Loucy (cell line): ENCODE data around the gene ADGRG7.
A peak's percentile ranks its signal among the peaks of the same experiment; 100 is the strongest.

Source experiments
- H2AFZ ChIP-seq: fragments of 200-600 bp; sonication (generic); 2 replicates; pipeline ENCODE4 v1.6.0; 2016; ENCODE audit warnings: antibody characterized with exemption, mild to moderate bottlenecking, low read length, moderate library complexity
- H3F3A ChIP-seq: fragments of 200-600 bp; 2 replicates; pipeline ENCODE4 v1.6.0; 2016; ENCODE audit warnings: antibody characterized with exemption, low read depth, mild to moderate bottlenecking
- H3K27me3 ChIP-seq: fragments of 200-600 bp; sonication (generic); 2 replicates; pipeline ENCODE4 v1.6.1; 2014; ENCODE audit warnings: low read length, mild to moderate bottlenecking; ENCODE audit not compliant: insufficient read depth, poor library complexity, severe bottlenecking
- H3K36me3 ChIP-seq: fragments of 200-600 bp; sonication (generic); 2 replicates; pipeline ENCODE4 v1.6.1; 2016; ENCODE audit warnings: low read length; ENCODE audit not compliant: insufficient read depth
- H3K4me1 ChIP-seq: fragments of 200-600 bp; sonication (generic); 2 replicates; pipeline ENCODE4 v1.5.1; 2014; ENCODE audit warnings: low read length, mild to moderate bottlenecking; ENCODE audit not compliant: insufficient read depth, poor library complexity, severe bottlenecking
- H3K4me2 ChIP-seq: fragments of 200-600 bp; sonication (generic); 2 replicates; pipeline ENCODE4 v1.6.0; 2014; ENCODE audit warnings: antibody characterized with exemption, low read length, low read depth, mild to moderate bottlenecking; ENCODE audit not compliant: poor library complexity, severe bottlenecking
- H3K4me3 ChIP-seq: fragments of 200-600 bp; sonication (generic); 2 replicates; pipeline ENCODE4 v1.5.1; 2014; ENCODE audit warnings: low read length, mild to moderate bottlenecking, mixed read lengths; ENCODE audit not compliant: poor library complexity, severe bottlenecking
- H3K79me2 ChIP-seq: fragments of 200-600 bp; sonication (generic); 2 replicates; pipeline ENCODE4 v1.6.1; 2014; ENCODE audit warnings: low read length; ENCODE audit not compliant: insufficient read depth
- H3K9ac ChIP-seq: fragments of 200-600 bp; sonication (generic); 2 replicates; pipeline ENCODE4 v1.6.0; 2014; ENCODE audit warnings: mild to moderate bottlenecking, low read depth, low read length, moderate library complexity; ENCODE audit not compliant: poor library complexity, severe bottlenecking
- H3K9me2 ChIP-seq: fragments of 200-600 bp; sonication (generic); replicated peaks from 2 replicates; pipeline ENCODE4 v1.6.1; 2016; ENCODE audit warnings: low read depth, low read length, mixed read lengths
- H3K9me3 ChIP-seq: fragments of 200-600 bp; sonication (generic); 2 replicates; pipeline ENCODE4 v1.6.1; 2014; ENCODE audit warnings: mild to moderate bottlenecking, antibody characterized with exemption, low read length, low read depth; ENCODE audit not compliant: insufficient read depth
- H4K20me1 ChIP-seq: fragments of 200-600 bp; sonication (generic); 2 replicates; pipeline ENCODE4 v1.6.0; 2014; ENCODE audit warnings: antibody characterized with exemption, low read length, mild to moderate bottlenecking; ENCODE audit not compliant: insufficient read depth, poor library complexity, severe bottlenecking
- CTCF ChIP-seq: fragments of 200-600 bp; sonication (generic); conservative IDR thresholded peaks from 2 replicates; pipeline ENCODE4 v1.5.1; 2014; ENCODE audit warnings: mild to moderate bottlenecking, antibody characterized with exemption, low read length
- EZH2phosphoT487 ChIP-seq: fragments of 200-600 bp; IDR thresholded peaks from 2 replicates; pipeline ENCODE4 v1.6.1; 2018; ENCODE audit warnings: antibody characterized with exemption, mild to moderate bottlenecking, moderate library complexity, borderline replicate concordance

ADGRG7 gene

GRCh38 chr3:100611221-100611620 is 1.8 kb downstream of the ADGRG7 start:
- no peaks in the 10 kb centered on the region for H3F3A ChIP-seq
- H2AFZ ChIP-seq, result no peak overlapping the region

GRCh38 chr3:100613721-100614390 is 4.5 kb downstream of the ADGRG7 start:
- H3F3A ChIP-seq, result no peaks in the 10 kb centered on the region
- H3K36me3 ChIP-seq, result no peaks in the 10 kb centered on the region
- TF ChIP-seq CTCF (no peak), EZH2phosphoT487 (no peak)
- H3K27me3 ChIP-seq, result no peaks in the 10 kb centered on the region
- H2AFZ ChIP-seq, result no peak overlapping the region
- no peaks in the 10 kb centered on the region for H3K9me3 ChIP-seq
- no peaks in the 10 kb centered on the region for H4K20me1 ChIP-seq
- no peaks in the 10 kb centered on the region for H3K9me2 ChIP-seq
- no peak overlapping the region for H3K9ac ChIP-seq
- H3K79me2 ChIP-seq, result no peaks in the 10 kb centered on the region
- H3K4me2 ChIP-seq, result no peak overlapping the region
- peaks cover 12% of the 10 kb centered on the region for H3K4me1 ChIP-seq
- H3K4me3 ChIP-seq, result no peak overlapping the region

More at GRCh38 chr3:100611221-100611620, 1.8 kb downstream of the ADGRG7 start:
- Histone ChIP-seq H3K36me3 (no peaks in the 10 kb centered on the region), H3K4me3 (no peak overlapping the region), H3K4me1 (peaks cover 23% of the 10 kb centered on the region), H3K79me2 (no peaks in the 10 kb centered on the region), H4K20me1 (no peaks in the 10 kb centered on the region), H3K27me3 (no peaks in the 10 kb centered on the region), H3K4me2 (no peak overlapping the region), H3K9me3 (no peaks in the 10 kb centered on the region), H3K9ac (no peak overlapping the region), H3K9me2 (no peaks in the 10 kb centered on the region)
- no peak for TF ChIP-seq CTCF
- no peak for TF ChIP-seq EZH2phosphoT487

GRCh38 chr3:100614941-100615340 is 5.5 kb downstream of the ADGRG7 start:
- Histone ChIP-seq H3K9me2 (no peaks in the 10 kb centered on the region), H3K4me1 (peaks cover 1% of the 10 kb centered on the region), H3K27me3 (no peaks in the 10 kb centered on the region), H3K4me2 (no peak overlapping the region), H3K79me2 (no peaks in the 10 kb centered on the region), H2AFZ (peak overlapping the region; percentile 64; the same call in 1 of the 2 replicates), H3K36me3 (no peaks in the 10 kb centered on the region), H3K9me3 (no peaks in the 10 kb centered on the region), H4K20me1 (no peaks in the 10 kb centered on the region), H3K4me3 (no peak overlapping the region), H3K9ac (no peak overlapping the region), H3F3A (no peaks in the 10 kb centered on the region)
- TF ChIP-seq CTCF (no peak), EZH2phosphoT487 (no peak)
